Trophoblast cell (in vitro differentiated cells and primary cell): ENCODE data around the gene UGT1A6.
"Not testable (repeated sequence)": the region's sequence is repeated elsewhere in the genome, so short reads cannot be mapped to it uniquely, and the experiment has no call there.

Experiments used
- DNase-seq, 2 donors: peaks; one replicate each; pipeline ENCODE4 v3.0.0-alpha.2; 2016
- H2AFZ ChIP-seq: 2 replicates; pipeline ENCODE4 v1.6.1; 2013; ENCODE audit warnings: low read length, moderate library complexity, mild to moderate bottlenecking; ENCODE audit not compliant: insufficient read depth, poor library complexity
- H2AK5ac ChIP-seq: 2 replicates; pipeline ENCODE4 v1.6.1; 2013; ENCODE audit warnings: mild to moderate bottlenecking, low read length
- H2BK120ac ChIP-seq: 2 replicates; pipeline ENCODE4 v1.6.1; 2013; ENCODE audit warnings: low read length, mild to moderate bottlenecking, moderate library complexity; ENCODE audit not compliant: insufficient read depth, poor library complexity
- H2BK12ac ChIP-seq: 2 replicates; pipeline ENCODE4 v1.6.1; 2013; ENCODE audit warnings: mild to moderate bottlenecking, low read length, moderate library complexity
- H2BK5ac ChIP-seq: 2 replicates; pipeline ENCODE4 v1.6.1; 2013; ENCODE audit warnings: low read length, low read depth, moderate library complexity, mild to moderate bottlenecking; ENCODE audit not compliant: poor library complexity
- H3K14ac ChIP-seq: 2 replicates; pipeline ENCODE4 v1.6.1; 2013; ENCODE audit warnings: mild to moderate bottlenecking, low read length
- H3K18ac ChIP-seq: 2 replicates; pipeline ENCODE4 v1.6.1; 2013; ENCODE audit warnings: mild to moderate bottlenecking, low read length
- H3K23ac ChIP-seq: 2 replicates; pipeline ENCODE4 v1.6.1; 2013; ENCODE audit warnings: low read length
- H3K27ac ChIP-seq: 2 replicates; pipeline ENCODE4 v1.5.1; 2013; ENCODE audit warnings: low read depth, mild to moderate bottlenecking, inconsistent platforms, low read length, moderate library complexity
- H3K27me3 ChIP-seq: 2 replicates; pipeline ENCODE4 v1.6.1; 2013; ENCODE audit warnings: inconsistent platforms, mild to moderate bottlenecking, low read length, moderate library complexity; ENCODE audit not compliant: insufficient read depth
- H3K36me3 ChIP-seq, 2 experiments: 1 replicate in 1 of 2; 2 replicates in 1 of 2; pipeline ENCODE4 v1.6.1; 2013; ENCODE audit warnings: low read length in 2 of 2, mild to moderate bottlenecking in 2 of 2, moderate library complexity in 1 of 2; ENCODE audit not compliant: insufficient read depth in 2 of 2, control insufficient read depth in 1 of 2
- H3K4ac ChIP-seq: 2 replicates; pipeline ENCODE4 v1.6.1; 2013; ENCODE audit warnings: low read depth, mild to moderate bottlenecking, low read length, moderate library complexity
- H3K4me1 ChIP-seq, 2 experiments: 1 replicate in 1 of 2; 2 replicates in 1 of 2; pipeline ENCODE4 v1.6.1; 2013; ENCODE audit warnings: low read length in 2 of 2, mild to moderate bottlenecking in 2 of 2, moderate library complexity in 1 of 2; ENCODE audit not compliant: insufficient read depth in 2 of 2, control insufficient read depth in 1 of 2
- H3K4me2 ChIP-seq: 2 replicates; pipeline ENCODE4 v1.6.1; 2013; ENCODE audit warnings: inconsistent platforms, mild to moderate bottlenecking, low read length, moderate library complexity
- H3K4me3 ChIP-seq: 2 replicates; pipeline ENCODE4 v1.5.1; 2013; ENCODE audit warnings: mild to moderate bottlenecking, low read depth, low read length, inconsistent platforms
- H3K79me1 ChIP-seq: one replicate; pipeline ENCODE4 v1.6.1; 2013; ENCODE audit warnings: low read length
- H3K79me2 ChIP-seq: 2 replicates; pipeline ENCODE4 v1.6.1; 2013; ENCODE audit warnings: low read length, mild to moderate bottlenecking; ENCODE audit not compliant: control insufficient read depth, insufficient read depth, poor library complexity
- H3K9ac ChIP-seq: 2 replicates; pipeline ENCODE4 v1.6.1; 2013; ENCODE audit warnings: mild to moderate bottlenecking, low read length
- H3K9me3 ChIP-seq: 2 replicates; pipeline ENCODE4 v1.6.1; 2013; ENCODE audit warnings: low read depth, mild to moderate bottlenecking, control low read depth, inconsistent platforms, low read length; ENCODE audit not compliant: insufficient read depth
- H4K12ac ChIP-seq: 2 replicates; pipeline ENCODE4 v1.6.1; 2013; ENCODE audit warnings: low read depth, mild to moderate bottlenecking, low read length, moderate library complexity
- H4K8ac ChIP-seq: 2 replicates; pipeline ENCODE4 v1.6.1; 2013; ENCODE audit warnings: low read depth, mild to moderate bottlenecking, low read length, moderate library complexity
- H4K91ac ChIP-seq: one replicate; pipeline ENCODE4 v1.6.1; 2013; ENCODE audit warnings: low read depth, mild to moderate bottlenecking, low read length, moderate library complexity
- WGBS: extraction: QIAGEN DNeasy Blood & Tissue Kit; methylation state at CpG from one replicate; pipeline ENCODE4 v1.1.7; 2013; ENCODE audit warnings: missing lambda C conversion rate; ENCODE audit not compliant: insufficient read length, insufficient coverage; ENCODE audit errors: extremely low coverage; 5-methylcytosine and 5-hydroxymethylcytosine counted together

The UGT1A6 gene

GRCh38 chr2:233700842-233701241, 8.2 kb downstream of the UGT1A6 start:
- not testable (repeated sequence) for H2AFZ ChIP-seq, H3K4me3 ChIP-seq, H3K14ac ChIP-seq, DNase-seq, H2BK120ac ChIP-seq, H2BK5ac ChIP-seq, H3K18ac ChIP-seq, H4K12ac ChIP-seq, H3K27ac ChIP-seq, H3K79me1 ChIP-seq, H4K8ac ChIP-seq, H2AK5ac ChIP-seq, H2BK12ac ChIP-seq, H3K27me3 ChIP-seq, H3K4ac ChIP-seq, H3K36me3 ChIP-seq, H4K91ac ChIP-seq, H3K9me3 ChIP-seq, H3K79me2 ChIP-seq, H3K4me1 ChIP-seq, H3K23ac ChIP-seq, H3K4me2 ChIP-seq, H3K9ac ChIP-seq
- WGBS: no CpG with 5 or more reads among the region's 5 CpGs

- H3K9ac ChIP-seq: no peak overlapping the region
- no peak overlapping the region for H2AFZ ChIP-seq
- peaks cover 1% of the 10 kb centered on the region for H3K79me2 ChIP-seq
- no peaks in the 10 kb centered on the region for H3K9me3 ChIP-seq
- H4K12ac ChIP-seq: no peak overlapping the region
- no peak overlapping the region for H3K4ac ChIP-seq
- peaks cover 2% of the 10 kb centered on the region in 2 experiments for H3K4me1 ChIP-seq
- H2BK5ac ChIP-seq: no peak overlapping the region
- H3K18ac ChIP-seq: no peak overlapping the region
- no peak overlapping the region for H2AK5ac ChIP-seq
- no peak overlapping the region for H3K14ac ChIP-seq
- no peak overlapping the region for H3K4me2 ChIP-seq
- H2BK12ac ChIP-seq: no peak overlapping the region
- WGBS: no CpG with 5 or more reads among the region's 3 CpGs
- H3K79me1 ChIP-seq: peaks cover 4% of the 10 kb centered on the region
- H4K8ac ChIP-seq: no peak overlapping the region
- no peak overlapping the region for H3K27ac ChIP-seq
- H3K27me3 ChIP-seq: no peaks in the 10 kb centered on the region
- DNase-seq: no peak
- H2BK120ac ChIP-seq: no peak overlapping the region
- H3K4me3 ChIP-seq: no peak overlapping the region
- H3K36me3 ChIP-seq: no peaks in the 10 kb centered on the region
- no peak overlapping the region for H4K91ac ChIP-seq
- H3K23ac ChIP-seq: no peak overlapping the region
Observed at GRCh38 chr2:233702238-233702637, 9.5 kb downstream of the UGT1A6 start.

DNA sequence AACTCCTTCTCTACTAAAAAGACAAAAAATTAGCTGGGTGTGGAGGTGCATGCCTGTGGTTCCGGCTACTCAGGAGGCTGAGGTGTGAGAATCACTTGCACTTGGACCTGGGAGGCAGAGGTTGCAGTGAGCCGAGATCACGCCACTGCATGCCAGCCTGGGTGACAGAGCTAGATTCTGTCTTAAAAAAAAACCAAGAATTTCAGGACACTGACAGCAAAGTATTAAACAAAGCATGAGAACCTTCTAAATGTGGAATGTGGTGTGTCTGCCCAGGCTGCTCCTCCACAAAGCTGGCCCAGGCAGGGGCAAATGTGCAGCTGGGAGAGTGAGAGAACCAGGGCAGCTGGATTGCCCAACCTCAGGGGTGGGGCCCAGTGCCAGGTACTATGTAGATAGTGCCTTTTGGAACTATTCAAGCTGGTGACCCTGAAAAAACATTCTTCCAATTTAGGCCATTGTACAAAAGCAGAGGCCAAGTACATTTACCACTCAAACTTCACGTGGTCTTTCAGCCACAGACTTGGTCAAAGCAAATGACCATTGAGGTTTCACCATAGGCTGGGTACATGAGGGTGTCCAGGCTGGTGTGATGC, 13.3 kb downstream of the UGT1A6 start:
- Histone ChIP-seq H3K36me3 (no peaks in the 10 kb centered on the region), H3K27ac (no peak overlapping the region), H2AFZ (no peak overlapping the region), H3K14ac (no peak overlapping the region), H4K91ac (no peak overlapping the region), H3K9me3 (no peaks in the 10 kb centered on the region), H3K27me3 (no peaks in the 10 kb centered on the region), H3K79me2 (no peaks in the 10 kb centered on the region), H4K8ac (no peak overlapping the region), H3K79me1 (no peaks in the 10 kb centered on the region), H3K4me2 (no peak overlapping the region), H2BK120ac (no peak overlapping the region), H4K12ac (no peak overlapping the region), H2BK5ac (no peak overlapping the region), H3K4me3 (no peak overlapping the region), H3K4ac (no peak overlapping the region), H2BK12ac (no peak overlapping the region), H3K23ac (no peak overlapping the region), H3K9ac (no peak overlapping the region), H3K4me1 (peaks cover 0 to 2% of the 10 kb centered on the region in 2 experiments), H3K18ac (no peak overlapping the region), H2AK5ac (no peak overlapping the region)
- WGBS: no CpG with 5 or more reads among the region's 4 CpGs
- DNase-seq: peak in 1 of 2 donors; percentile 62

- Histone ChIP-seq H4K8ac (no peak overlapping the region), H3K4ac (no peak overlapping the region), H3K27ac (no peak overlapping the region), H3K79me1 (no peaks in the 10 kb centered on the region), H4K12ac (no peak overlapping the region), H2BK5ac (no peak overlapping the region), H4K91ac (no peak overlapping the region), H2BK120ac (no peak overlapping the region), H2BK12ac (no peak overlapping the region), H2AFZ (no peak overlapping the region), H3K23ac (no peak overlapping the region), H3K4me2 (no peak overlapping the region), H2AK5ac (no peak overlapping the region), H3K27me3 (no peaks in the 10 kb centered on the region), H3K4me1 (peaks cover 0 to 2% of the 10 kb centered on the region in 2 experiments), H3K79me2 (no peaks in the 10 kb centered on the region), H3K4me3 (no peak overlapping the region), H3K18ac (no peak overlapping the region), H3K9me3 (no peaks in the 10 kb centered on the region), H3K14ac (no peak overlapping the region), H3K36me3 (no peaks in the 10 kb centered on the region), H3K9ac (no peak overlapping the region)
- WGBS: no CpG with 5 or more reads among the region's 1 CpG
- DNase-seq: peak; percentile 32 to 67
Observed at GRCh38 chr2:233706720-233707119, 14.0 kb downstream of the UGT1A6 start.
